GF-D8 (cell line): ENCODE measurements around the gene ZC2HC1B.
A peak's percentile ranks its signal among the peaks of the same experiment; 100 is the strongest.
"Not testable (repeated sequence)": the region's sequence is repeated elsewhere in the genome, so short reads cannot be mapped to it uniquely, and the experiment has no call there.

Experiments
- DNase-seq: peaks from one replicate; lab custom pipeline; 2025; lab: John Stamatoyannopoulos, UW

Gene ZC2HC1B

GRCh38 chr6:143864234-143864633 lies at the start of gene ZC2HC1B:
Gene ZC2HC1B, plus strand, starts transcription at chr6:143864474. Its CDS starts 66 bp downstream, at chr6:143864540.
- DNase-seq: no peak

- no peak for DNase-seq
Observed at GRCh38 chr6:143817621-143818020, 46.7 kb upstream of the ZC2HC1B start.

- DNase-seq: no peak
Observed at GRCh38 chr6:143821359-143821758, 42.9 kb upstream of the ZC2HC1B start.

GRCh38 chr6:143822584-143823024 lies 41.7 kb upstream of the ZC2HC1B start:
- DNase-seq: no peak

- DNase-seq: no peak
Observed at GRCh38 chr6:143823548-143823947, 40.7 kb upstream of the ZC2HC1B start.

- DNase-seq: no peak
Observed at GRCh38 chr6:143828572-143828971, 35.7 kb upstream of the ZC2HC1B start.

GRCh38 chr6:143836150-143836549 lies 28.1 kb upstream of the ZC2HC1B start:
- DNase-seq: no peak

- DNase-seq: no peak
Observed at GRCh38 chr6:143838395-143838794, 25.9 kb upstream of the ZC2HC1B start.

- no peak for DNase-seq
Observed at GRCh38 chr6:143839196-143839595, 25.1 kb upstream of the ZC2HC1B start.

- no peak for DNase-seq
Observed at GRCh38 chr6:143840595-143841265, 23.5 kb upstream of the ZC2HC1B start.

GRCh38 chr6:143842461-143842901 lies 21.8 kb upstream of the ZC2HC1B start:
- DNase-seq: no peak

GRCh38 chr6:143842902-143843676 lies 21.2 kb upstream of the ZC2HC1B start, which contains the start of gene LTV1:
Gene LTV1, plus strand, starts transcription at chr6:143843338. Its CDS starts 140 bp downstream, at chr6:143843478.
- peak; percentile 83 for DNase-seq

- peak; percentile 29 for DNase-seq
Observed at GRCh38 chr6:143843677-143843999, 20.6 kb upstream of the ZC2HC1B start.

- no peak for DNase-seq
Observed at GRCh38 chr6:143844006-143844405, 20.3 kb upstream of the ZC2HC1B start.

GRCh38 chr6:143845033-143845432 lies 19.2 kb upstream of the ZC2HC1B start:
- DNase-seq: no peak

GRCh38 chr6:143851706-143852105 lies 12.6 kb upstream of the ZC2HC1B start:
- DNase-seq: not testable (repeated sequence)

GRCh38 chr6:143855057-143855456 lies 9.2 kb upstream of the ZC2HC1B start:
- DNase-seq: not testable (repeated sequence)

GRCh38 chr6:143856762-143857161 lies 7.5 kb upstream of the ZC2HC1B start:
- not testable (repeated sequence) for DNase-seq

GRCh38 chr6:143857651-143858050 lies 6.6 kb upstream of the ZC2HC1B start:
- DNase-seq: no peak

- no peak for DNase-seq
Observed at GRCh38 chr6:143859891-143860660, 4.2 kb upstream of the ZC2HC1B start.

GRCh38 chr6:143863771-143864170 lies 503 bp upstream of the ZC2HC1B start:
- no peak for DNase-seq

GRCh38 chr6:143867236-143867635 lies 3.0 kb downstream of the ZC2HC1B start:
- DNase-seq: no peak
